Neuronal stem cell (in vitro differentiated cells): ENCODE data around the gene BCAS3.

Experiments used
- DNase-seq: peaks from one replicate; pipeline ENCODE4 v3.0.0-alpha.2; 2013; ENCODE audit warnings: low spot score
- H2AFZ ChIP-seq: one replicate; pipeline ENCODE4 v1.6.1; 2013; ENCODE audit warnings: mild to moderate bottlenecking, low read length, inconsistent platforms
- H2AK5ac ChIP-seq: 2 replicates; pipeline ENCODE4 v1.6.1; 2013; ENCODE audit warnings: low read depth, mild to moderate bottlenecking, inconsistent platforms, low read length, moderate library complexity, mixed read lengths
- H2BK120ac ChIP-seq: 2 replicates; pipeline ENCODE4 v1.6.1; 2013; ENCODE audit warnings: low read depth, mild to moderate bottlenecking, inconsistent platforms, low read length, moderate library complexity, mixed read lengths
- H2BK12ac ChIP-seq: one replicate; pipeline ENCODE4 v1.6.1; 2013; ENCODE audit warnings: low read length, inconsistent platforms
- H2BK15ac ChIP-seq: 2 replicates; pipeline ENCODE4 v1.6.1; 2013; ENCODE audit warnings: mild to moderate bottlenecking, low read length, inconsistent platforms, mixed read lengths
- H2BK5ac ChIP-seq: one replicate; pipeline ENCODE4 v1.6.1; 2013; ENCODE audit warnings: inconsistent platforms, mild to moderate bottlenecking, low read length, moderate library complexity
- H3K14ac ChIP-seq: one replicate; pipeline ENCODE4 v1.6.1; 2013; ENCODE audit warnings: low read length, inconsistent platforms
- H3K18ac ChIP-seq: 2 replicates; pipeline ENCODE4 v1.6.1; 2013; ENCODE audit warnings: low read length, inconsistent platforms
- H3K23ac ChIP-seq: 2 replicates; pipeline ENCODE4 v1.6.1; 2013; ENCODE audit warnings: low read depth, mild to moderate bottlenecking, mixed read lengths, low read length, inconsistent platforms; ENCODE audit not compliant: poor library complexity
- H3K27ac ChIP-seq: replicated peaks from 3 replicates; pipeline ENCODE4 v1.5.1; 2013; ENCODE audit warnings: low read length, inconsistent platforms
- H3K27me3 ChIP-seq, 3 experiments: 2 replicates each; pipeline ENCODE4 v1.6.1; 2013; ENCODE audit warnings: low read length in 3 of 3, mild to moderate bottlenecking in 2 of 3, inconsistent platforms in 1 of 3, low read depth in 1 of 3, mixed read lengths in 1 of 3, moderate library complexity in 1 of 3; ENCODE audit not compliant: control insufficient read depth in 3 of 3, insufficient read depth in 3 of 3
- H3K36me3 ChIP-seq, 2 donors: replicated peaks in 1 of 2; 2 replicates each; pipeline ENCODE4 v1.6.1; 2013; ENCODE audit warnings: low read length in 2 of 2; ENCODE audit not compliant: control insufficient read depth in 2 of 2, insufficient read depth in 2 of 2
- H3K4ac ChIP-seq: 2 replicates; pipeline ENCODE4 v1.6.1; 2013; ENCODE audit warnings: inconsistent platforms, mild to moderate bottlenecking, low read length, moderate library complexity
- H3K4me1 ChIP-seq, 2 donors: 1 replicate in 1 of 2; 2 replicates in 1 of 2; pipeline ENCODE4 v1.6.1; 2013; ENCODE audit warnings: low read length in 2 of 2, low read depth in 1 of 2; ENCODE audit not compliant: control insufficient read depth in 2 of 2, insufficient read depth in 1 of 2
- H3K4me2 ChIP-seq: one replicate; pipeline ENCODE4 v1.6.1; 2013; ENCODE audit warnings: mild to moderate bottlenecking, low read length, inconsistent platforms; ENCODE audit not compliant: insufficient read depth, poor library complexity, severe bottlenecking
- H3K4me3 ChIP-seq, 2 donors: 2 replicates each; pipeline ENCODE4 v1.5.1; 2013; ENCODE audit warnings: low read length in 2 of 2, mild to moderate bottlenecking in 2 of 2, inconsistent platforms in 1 of 2, moderate library complexity in 1 of 2
- H3K79me1 ChIP-seq: one replicate; pipeline ENCODE4 v1.6.1; 2013; ENCODE audit warnings: low read depth, mild to moderate bottlenecking, inconsistent platforms, low read length, moderate library complexity
- H3K9ac ChIP-seq: one replicate; pipeline ENCODE4 v1.6.1; 2013; ENCODE audit warnings: mild to moderate bottlenecking, low read depth, low read length, inconsistent platforms; ENCODE audit not compliant: poor library complexity
- H3K9me3 ChIP-seq, 2 donors: replicated peaks in 1 of 2; 2 replicates each; pipeline versions ENCODE3 to v1.6.1; 2013; ENCODE audit warnings: low read length in 2 of 2, mild to moderate bottlenecking in 2 of 2, inconsistent platforms in 1 of 2, low read depth in 1 of 2, mixed read lengths in 1 of 2, moderate library complexity in 1 of 2; ENCODE audit not compliant: control insufficient read depth in 2 of 2, insufficient read depth in 1 of 2
- H4K8ac ChIP-seq: one replicate; pipeline ENCODE4 v1.6.1; 2013; ENCODE audit warnings: low read depth, mild to moderate bottlenecking, inconsistent platforms, low read length, moderate library complexity
- H4K91ac ChIP-seq: one replicate; pipeline ENCODE4 v1.6.1; 2013; ENCODE audit warnings: low read length, low read depth, mild to moderate bottlenecking, inconsistent platforms; ENCODE audit not compliant: poor library complexity
- WGBS, 2 donors: extraction: QIAGEN DNeasy Blood & Tissue Kit; methylation state at CpG; one replicate each; pipeline ENCODE4 v1.1.7; 2013; ENCODE audit warnings: missing lambda C conversion rate in 2 of 2, mixed read lengths in 1 of 2; ENCODE audit not compliant: insufficient read length in 2 of 2, insufficient replicate concordance in 1 of 2; ENCODE audit errors: extremely low coverage in 2 of 2; 5-methylcytosine and 5-hydroxymethylcytosine counted together

The BCAS3 gene

DNA sequence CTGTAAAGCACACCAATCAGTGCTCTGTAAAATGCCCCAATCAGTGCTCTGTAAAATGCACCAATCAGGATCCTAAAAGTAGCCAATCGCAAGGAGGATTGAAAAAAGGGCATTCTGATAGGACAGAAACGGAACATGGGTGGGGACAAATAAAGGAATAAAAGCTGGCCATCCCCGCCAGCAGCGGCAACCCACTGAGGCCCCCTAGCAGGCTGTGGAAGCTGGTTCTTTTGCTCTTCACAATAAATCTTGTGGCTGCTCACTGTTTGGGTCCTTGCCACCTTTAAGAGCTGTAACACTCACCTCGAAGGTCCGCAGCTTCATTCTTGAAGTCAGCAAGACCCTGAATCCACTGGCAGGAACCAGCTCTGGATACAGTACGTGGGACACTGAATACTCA is 559.6 kb downstream of the BCAS3 start:
- Histone ChIP-seq H3K14ac (no peak overlapping the region), H3K27me3 (no peaks in the 10 kb centered on the region), H3K4me1 (peaks cover 7 to 19% of the 10 kb centered on the region in 2 donors), H2AFZ (no peak overlapping the region), H3K9me3 (no peaks in the 10 kb centered on the region), H2AK5ac (no peak overlapping the region), H3K36me3 (no peaks in the 10 kb centered on the region), H3K27ac (no peak overlapping the region), H2BK120ac (no peak overlapping the region), H2BK5ac (no peak overlapping the region), H3K4ac (no peak overlapping the region), H3K4me2 (no peak overlapping the region), H3K18ac (no peak overlapping the region), H3K4me3 (no peak overlapping the region), H3K79me1 (no peaks in the 10 kb centered on the region), H4K8ac (no peak overlapping the region), H2BK12ac (no peak overlapping the region), H3K23ac (no peak overlapping the region), H2BK15ac (no peak overlapping the region), H4K91ac (no peak overlapping the region), H3K9ac (no peak overlapping the region)
- no peak for DNase-seq
- no CpG with 5 or more reads among the region's 7 CpGs for WGBS, 2 donors

DNA sequence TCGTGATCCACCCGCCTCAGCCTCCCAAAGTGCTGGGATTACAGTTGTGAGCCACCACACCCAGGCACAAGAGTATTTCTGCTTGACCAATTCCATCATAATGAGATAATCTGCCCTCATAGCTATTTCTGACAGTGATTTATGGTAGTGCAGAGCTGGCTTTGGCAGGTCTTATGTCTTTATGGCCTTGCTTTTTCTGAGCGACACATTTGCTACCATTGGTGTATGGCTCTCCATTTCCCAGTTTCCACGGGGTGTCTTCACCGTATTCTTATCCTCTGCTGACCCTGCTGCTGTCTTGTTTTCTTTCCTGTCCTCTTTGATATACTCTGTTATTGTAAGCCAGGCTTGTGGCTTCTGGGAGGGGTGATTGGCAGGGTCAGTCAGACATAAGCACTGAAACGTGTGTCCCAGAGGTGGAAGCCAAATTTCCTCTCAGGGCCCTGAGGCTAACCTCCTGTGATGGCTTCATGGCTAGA is 560.8 kb downstream of the BCAS3 start:
- no peak overlapping the region for H3K23ac ChIP-seq
- H2AFZ ChIP-seq, result no peak overlapping the region

DNA sequence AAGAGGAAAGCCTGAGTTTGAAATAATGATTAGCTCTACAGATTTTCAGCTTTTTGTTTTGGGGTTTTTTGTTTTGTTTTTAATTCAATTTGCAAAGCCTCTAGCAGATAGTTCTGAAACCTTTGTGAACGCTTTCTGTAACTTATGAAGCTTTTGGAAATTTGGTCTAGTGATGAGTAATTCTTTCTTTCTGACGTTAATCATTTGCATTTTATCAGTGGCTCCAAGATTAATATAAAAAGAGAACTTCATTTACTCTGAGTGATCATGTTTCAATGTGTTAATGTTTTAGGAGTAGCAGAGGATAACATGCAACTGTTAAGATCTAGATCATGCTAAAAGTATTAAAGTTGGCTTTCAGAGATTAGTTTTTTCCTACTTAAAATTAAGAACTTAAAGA is 561.7 kb downstream of the BCAS3 start:
- no peaks in the 10 kb centered on the region for H3K36me3 ChIP-seq
- no peaks in the 10 kb centered on the region for H3K27me3 ChIP-seq
- H3K9ac ChIP-seq, result no peak overlapping the region
- H2BK5ac ChIP-seq, result no peak overlapping the region
- H3K27ac ChIP-seq, result no peak overlapping the region
- no CpG with 5 or more reads among the region's 2 CpGs for WGBS, 2 donors
- no peak overlapping the region for H3K4ac ChIP-seq
- no peak overlapping the region for H3K4me2 ChIP-seq
- H3K9me3 ChIP-seq, result no peaks in the 10 kb centered on the region
- H3K23ac ChIP-seq, result no peak overlapping the region
- H3K4me1 ChIP-seq, result peaks cover 5 to 14% of the 10 kb centered on the region in 2 donors
- H2BK120ac ChIP-seq, result no peak overlapping the region
- no peak overlapping the region for H2AFZ ChIP-seq
- no peak for DNase-seq
- H3K4me3 ChIP-seq, result no peak overlapping the region
- H3K14ac ChIP-seq, result no peak overlapping the region
- H3K18ac ChIP-seq, result no peak overlapping the region
- H2BK12ac ChIP-seq, result no peak overlapping the region
- H4K91ac ChIP-seq, result no peak overlapping the region
- no peak overlapping the region for H2AK5ac ChIP-seq
- no peaks in the 10 kb centered on the region for H3K79me1 ChIP-seq
- H4K8ac ChIP-seq, result no peak overlapping the region
- H2BK15ac ChIP-seq, result no peak overlapping the region

More for the DNA sequence above, 560.8 kb downstream of the BCAS3 start:
- Histone ChIP-seq H2BK120ac (no peak overlapping the region), H2AK5ac (no peak overlapping the region), H2BK5ac (no peak overlapping the region), H3K27me3 (no peaks in the 10 kb centered on the region), H2BK15ac (no peak overlapping the region), H3K79me1 (no peaks in the 10 kb centered on the region), H3K4me3 (no peak overlapping the region), H4K8ac (no peak overlapping the region), H2BK12ac (no peak overlapping the region), H3K4me2 (no peak overlapping the region), H3K4ac (no peak overlapping the region), H3K36me3 (no peaks in the 10 kb centered on the region), H3K9me3 (no peaks in the 10 kb centered on the region), H4K91ac (no peak overlapping the region), H3K27ac (no peak overlapping the region), H3K14ac (no peak overlapping the region), H3K4me1 (peaks cover 7 to 19% of the 10 kb centered on the region in 2 donors), H3K18ac (no peak overlapping the region), H3K9ac (no peak overlapping the region)
- no peak for DNase-seq
- WGBS, 2 donors, result no CpG with 5 or more reads among the region's 6 CpGs

- H2BK15ac ChIP-seq, result no peak overlapping the region
- no peak overlapping the region for H3K4me2 ChIP-seq
- no peaks in the 10 kb centered on the region for H3K79me1 ChIP-seq
- H3K23ac ChIP-seq, result no peak overlapping the region
- no peaks in the 10 kb centered on the region for H3K27me3 ChIP-seq
- H3K14ac ChIP-seq, result no peak overlapping the region
- no peak overlapping the region for H3K4me3 ChIP-seq
- H2BK12ac ChIP-seq, result no peak overlapping the region
- H3K18ac ChIP-seq, result no peak overlapping the region
- no peaks in the 10 kb centered on the region for H3K36me3 ChIP-seq
- no peak overlapping the region for H2AK5ac ChIP-seq
- DNase-seq, result no peak
- WGBS, 2 donors, result no CpG with 5 or more reads among the region's 1 CpG
- H3K9ac ChIP-seq, result no peak overlapping the region
- no peak overlapping the region for H2BK5ac ChIP-seq
- no peak overlapping the region for H2BK120ac ChIP-seq
- H4K8ac ChIP-seq, result no peak overlapping the region
- H4K91ac ChIP-seq, result no peak overlapping the region
- H2AFZ ChIP-seq, result no peak overlapping the region
- H3K4me1 ChIP-seq, result peaks cover 3 to 11% of the 10 kb centered on the region in 2 donors
- no peak overlapping the region for H3K27ac ChIP-seq
- no peaks in the 10 kb centered on the region for H3K9me3 ChIP-seq
- H3K4ac ChIP-seq, result no peak overlapping the region
These were observed 562.3 kb downstream of the BCAS3 start for GRCh38 chr17:61239953-61240352.
